ENCODE results near the gene MARF1. TPM values are rescaled to one million over a fixed set of nuclear protein-coding genes. Genes with fewer than 3 reads are reported as not detected.

The MARF1 gene
- total and polyA plus RNA-seq, 9 of the 15 experiments (the other 6 are each of a cell fraction or from before 2014, with no cell fraction given), result 4.7 to 33.2 (median 11.7) TPM

GRCh38 chr16:15650019-15650697 is 7.2 kb upstream of the MARF1 start, which contains the start of gene NDE1:
NDE1 (plus strand) TSS chr16:15650245; CDS start chr16:15664779, 14,534 bp downstream.
- peaks cover 17% of the 10 kb centered on the region; the same call in 2 of the 3 replicates for H3K36me3 ChIP-seq (ENCODE audit: control insufficient read depth, insufficient read depth, low read length)
- CTCF ChIA-PET (ENCODE audit: low intra/inter-chr PET ratio), result interaction anchor here (0.6 kb wide), 1 partner anchor 16 kb away, joined by 4 read pairs; no protein-coding TSS in a partner anchor
- POLR2A ChIA-PET, result interaction anchor here (0.6 to 1.6 kb wide), 5 partner anchors 8 to 1639 kb away, joined by 3 to 8 read pairs (median 3); partner anchors contain the start of gene MARF1
- H3K27me3 ChIP-seq (ENCODE audit: control insufficient read depth in 2 of 2, insufficient read depth in 2 of 2, low read length in 2 of 2), result no peaks in the 10 kb centered on the region
- peak within 1 kb of the TSS; percentile 84 for H3K27ac ChIP-seq (ENCODE audit: extremely low read depth, low read depth, low read length)
- peak within 1 kb of the TSS; percentile 92 for H2AFZ ChIP-seq (ENCODE audit: low read depth, low read length)
- peaks cover 50% of the 10 kb centered on the region for H3K79me2 ChIP-seq (ENCODE audit: control insufficient read depth, insufficient read depth, low read length)
- no peaks in the 10 kb centered on the region for H3K9me1 ChIP-seq (ENCODE audit: control insufficient read depth, insufficient read depth, low read length)
- no TSS peak for BruUV-seq (replicated peaks)
- intact Hi-C loops (cut with micrococcal nuclease) (no loop called here), in situ Hi-C loops (cut with MboI) (no loop called here)
- peak within 1 kb of the TSS; percentile 90 to 96 for H3K9ac ChIP-seq (ENCODE audit: insufficient read depth in 1 of 2, low read depth in 2 of 2, low read length in 2 of 2)
- H3K4me3 ChIP-seq, result peak within 1 kb of the TSS; percentile 85
- no peaks in the 10 kb centered on the region for H3K9me3 ChIP-seq (replicated peaks; ENCODE audit: control insufficient read depth, insufficient read depth, low read depth, low read length)
- peak; percentile 95 to 99 (median 98) for DNase-seq (ENCODE audit: extremely low read depth in 1 of 4, low spot score in 3 of 4)
- peaks cover 9 to 19% of the 10 kb centered on the region in 2 experiments; a peak in 3 of 5 replicates for H3K4me1 ChIP-seq (replicated peaks in 1 of 2; ENCODE audit: control insufficient read depth in 2 of 2, insufficient read depth in 2 of 2, low read length in 2 of 2)
- under 1% methylated on average over 24 of the region's 71 CpGs for WGBS (ENCODE audit: insufficient coverage, low coverage, missing lambda C conversion rate)
- 0 out of 2 replicates have a peak, but pooled peaks cover 3% of the 10 kb centered on the region for H4K20me1 ChIP-seq (replicated peaks; ENCODE audit: control insufficient read depth, insufficient read depth, low read length)
- H3K4me2 ChIP-seq (ENCODE audit: insufficient read depth, low read length), result peak within 1 kb of the TSS; percentile 89
- peak; percentile 73 for FAIRE-seq
- peak; percentile 99 for ATAC-seq
- TF ChIP-seq KAT2B (IDR thresholded peaks at IDR 0.05; ENCODE audit: low read depth, low read length) (no peak), RBBP5 (IDR thresholded peaks at IDR 0.05; ENCODE audit: borderline replicate concordance, insufficient read depth, low read length, poor library complexity, severe bottlenecking) (peak; percentile 56), CTBP1 (IDR thresholded peaks at IDR 0.05; ENCODE audit: borderline replicate concordance) (peak; percentile 80), ZBTB11 (CRISPR knock-in tag; IDR thresholded peaks at IDR 0.05) (peak in 1 of 3 experiments; percentile 76; a peak in 2 of 6 replicates), ZNF311 (CRISPR knock-in tag; IDR thresholded peaks at IDR 0.05) (no peak), TCF15 (CRISPR knock-in tag; IDR thresholded peaks at IDR 0.05) (no peak), RBFOX2 (IDR thresholded peaks at IDR 0.05; ENCODE audit: low read depth, low read length) (peak; percentile 85), MNT (conservative IDR thresholded peaks at IDR 0.05) (peak in 1 of 2 experiments; percentile 46; a peak in 2 of 4 replicates), CREB1 (IDR thresholded peaks at IDR 0.05) (no peak), CREB1 (CRISPR knock-in tag; IDR thresholded peaks at IDR 0.05) (peak; percentile 32; the same call in 1 of the 2 replicates), ZNF398 (CRISPR knock-in tag; IDR thresholded peaks at IDR 0.05) (no peak), SUPT5H (IDR thresholded peaks at IDR 0.05) (peak; percentile 66)
